HTERT RPE-1 (cell line): ENCODE data around the gene MACO1.
"Not testable (repeated sequence)": the region's sequence is repeated elsewhere in the genome, so short reads cannot be mapped to it uniquely, and the experiment has no call there.

ENCODE experiments used
- in situ Hi-C: fragments of 300-500 bp; cut with MboI; formaldehyde crosslinking; loops from 4 replicates; pipeline ENCODE4 v1.14.3; 2020; ENCODE audit warnings: low sequenced_read_pairs

Gene MACO1, protein sequence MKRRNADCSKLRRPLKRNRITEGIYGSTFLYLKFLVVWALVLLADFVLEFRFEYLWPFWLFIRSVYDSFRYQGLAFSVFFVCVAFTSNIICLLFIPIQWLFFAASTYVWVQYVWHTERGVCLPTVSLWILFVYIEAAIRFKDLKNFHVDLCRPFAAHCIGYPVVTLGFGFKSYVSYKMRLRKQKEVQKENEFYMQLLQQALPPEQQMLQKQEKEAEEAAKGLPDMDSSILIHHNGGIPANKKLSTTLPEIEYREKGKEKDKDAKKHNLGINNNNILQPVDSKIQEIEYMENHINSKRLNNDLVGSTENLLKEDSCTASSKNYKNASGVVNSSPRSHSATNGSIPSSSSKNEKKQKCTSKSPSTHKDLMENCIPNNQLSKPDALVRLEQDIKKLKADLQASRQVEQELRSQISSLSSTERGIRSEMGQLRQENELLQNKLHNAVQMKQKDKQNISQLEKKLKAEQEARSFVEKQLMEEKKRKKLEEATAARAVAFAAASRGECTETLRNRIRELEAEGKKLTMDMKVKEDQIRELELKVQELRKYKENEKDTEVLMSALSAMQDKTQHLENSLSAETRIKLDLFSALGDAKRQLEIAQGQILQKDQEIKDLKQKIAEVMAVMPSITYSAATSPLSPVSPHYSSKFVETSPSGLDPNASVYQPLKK

GRCh38 chr1:25430073-25430966 is at the start of gene MACO1:
Gene MACO1, plus strand, starts transcription at chr1:25430897. Its CDS starts 202 bp downstream, at chr1:25431099.
- in situ Hi-C loops = no loop called here

- in situ Hi-C loops = not testable (repeated sequence)
Measured at GRCh38 chr1:25382543-25382942, 48.2 kb upstream of the MACO1 start.

DNA sequence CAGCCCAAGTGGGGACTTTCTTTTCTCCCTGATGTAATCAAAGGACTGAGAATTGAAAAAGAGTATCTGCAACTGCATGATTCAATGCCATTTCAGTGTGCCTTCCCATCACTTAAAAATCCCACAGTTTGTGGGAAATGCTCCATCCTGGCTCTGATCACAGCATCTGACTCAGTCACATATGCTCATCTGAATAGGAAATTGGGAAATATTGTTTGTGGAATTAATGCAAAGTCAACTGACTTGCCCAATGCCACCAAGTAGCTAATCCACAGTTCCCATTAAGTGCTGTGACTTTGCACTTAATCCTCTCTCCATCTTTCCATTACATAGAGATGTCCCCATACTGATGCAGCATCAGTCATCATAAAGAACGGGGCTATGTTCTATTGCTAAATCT is 47.6 kb upstream of the MACO1 start:
- in situ Hi-C loops = not testable (repeated sequence)

DNA sequence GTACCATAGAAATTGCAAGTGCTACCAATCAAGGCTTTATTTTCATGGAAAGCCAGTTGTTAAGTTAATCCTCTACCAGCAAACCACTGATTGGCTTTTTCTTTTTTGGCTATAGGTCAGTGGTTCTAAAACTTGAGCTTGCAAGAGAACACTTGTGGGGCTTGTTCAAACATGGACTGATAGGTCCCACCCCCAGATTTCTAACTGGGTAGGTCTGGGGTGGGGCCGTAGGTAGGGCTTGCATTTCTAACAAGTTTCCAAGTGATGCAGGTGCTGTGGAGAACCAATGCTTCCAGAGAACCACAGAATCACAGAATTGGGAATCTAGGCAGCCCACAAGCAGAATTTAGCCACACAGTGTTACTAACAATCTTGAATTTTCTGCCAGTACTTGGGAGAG is 46.8 kb upstream of the MACO1 start:
- in situ Hi-C loops = not testable (repeated sequence)

- in situ Hi-C loops = not testable (repeated sequence)
Measured at GRCh38 chr1:25387096-25387495, 43.6 kb upstream of the MACO1 start.

GRCh38 chr1:25388691-25389090 is 42.0 kb upstream of the MACO1 start:
- in situ Hi-C loops = not testable (repeated sequence)

- in situ Hi-C loops = not testable (repeated sequence)
Measured at GRCh38 chr1:25389721-25390120, 41.0 kb upstream of the MACO1 start.

DNA sequence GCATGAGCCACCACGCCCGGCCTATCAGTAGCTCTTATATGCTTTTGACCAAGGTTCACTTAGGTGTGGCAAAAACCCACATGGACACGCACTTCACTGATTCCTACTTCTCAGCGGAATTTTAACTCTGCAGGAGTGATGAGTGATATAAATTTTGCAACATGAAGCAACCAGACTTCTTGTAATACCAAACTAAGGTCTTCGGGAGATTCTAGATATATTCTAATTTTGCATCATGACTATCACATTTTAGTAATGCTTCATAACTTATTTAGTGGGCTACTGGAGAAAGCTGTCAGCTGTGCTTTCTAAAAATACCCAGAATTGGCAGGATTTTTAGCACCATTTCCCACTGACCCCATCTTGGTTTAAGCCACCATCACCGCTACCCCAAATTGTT is 37.9 kb upstream of the MACO1 start:
- in situ Hi-C loops = no loop called here

GRCh38 chr1:25397549-25397948 is 33.1 kb upstream of the MACO1 start:
- in situ Hi-C loops = not testable (repeated sequence)

DNA sequence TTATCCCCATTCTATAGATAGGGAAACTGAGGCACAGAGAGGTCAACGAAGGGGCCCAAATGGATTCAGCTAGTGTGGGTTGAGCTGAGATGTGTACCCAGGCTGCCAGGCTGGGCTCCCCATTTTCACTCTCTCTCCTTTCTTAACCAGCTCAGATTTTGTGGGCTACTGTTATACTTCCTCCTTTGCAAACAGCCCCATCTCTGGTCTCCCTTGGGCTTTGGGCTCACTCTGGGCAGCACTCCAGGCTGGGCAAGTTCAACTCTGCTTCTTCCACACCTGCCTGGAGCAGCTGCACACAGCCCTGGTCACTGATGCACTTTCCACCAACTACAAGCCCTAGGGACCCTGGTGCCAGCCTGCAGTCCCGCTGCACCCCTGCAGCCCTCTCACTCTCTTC is 32.6 kb upstream of the MACO1 start:
- in situ Hi-C loops = not testable (repeated sequence)

DNA sequence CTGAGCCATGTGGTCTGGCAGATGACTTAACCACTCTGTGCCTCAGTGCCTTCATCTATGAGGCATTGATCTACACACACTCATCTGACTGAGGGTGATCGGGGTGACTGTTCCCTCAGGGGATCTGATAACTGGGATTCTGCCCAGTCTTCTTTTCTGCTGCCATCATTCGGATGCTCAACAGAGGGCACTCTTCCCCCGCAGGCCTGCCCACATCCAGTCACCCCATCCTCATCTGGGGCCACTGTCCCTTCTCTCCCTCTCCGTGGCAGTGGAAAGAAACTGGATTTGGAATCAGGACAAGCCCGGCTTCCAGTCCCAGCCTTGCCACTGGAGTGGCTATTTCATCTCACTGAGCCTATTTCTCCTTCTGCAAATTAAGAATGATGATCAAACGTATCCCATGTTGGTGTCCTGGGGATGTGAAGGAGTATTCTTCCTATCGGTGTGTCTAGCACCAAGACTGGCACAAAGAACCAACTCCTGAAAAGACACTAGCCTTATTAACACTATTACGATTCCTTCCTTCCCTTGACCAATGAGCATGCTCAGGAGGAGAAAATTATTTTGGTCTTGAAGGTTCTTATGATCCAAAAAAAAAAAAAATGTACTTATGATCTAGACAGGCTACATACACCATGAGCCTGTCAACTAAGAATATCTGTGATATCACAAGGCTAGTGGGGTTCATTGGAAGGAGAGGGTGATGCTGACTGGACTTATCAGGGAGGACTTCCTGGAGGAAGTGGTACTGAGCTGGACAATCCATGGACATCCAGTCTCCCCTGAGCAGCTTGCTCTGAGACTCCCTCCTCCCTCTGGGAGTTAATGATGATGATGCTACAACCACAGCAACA is 27.5 kb upstream of the MACO1 start:
- in situ Hi-C loops = not testable (repeated sequence)

DNA sequence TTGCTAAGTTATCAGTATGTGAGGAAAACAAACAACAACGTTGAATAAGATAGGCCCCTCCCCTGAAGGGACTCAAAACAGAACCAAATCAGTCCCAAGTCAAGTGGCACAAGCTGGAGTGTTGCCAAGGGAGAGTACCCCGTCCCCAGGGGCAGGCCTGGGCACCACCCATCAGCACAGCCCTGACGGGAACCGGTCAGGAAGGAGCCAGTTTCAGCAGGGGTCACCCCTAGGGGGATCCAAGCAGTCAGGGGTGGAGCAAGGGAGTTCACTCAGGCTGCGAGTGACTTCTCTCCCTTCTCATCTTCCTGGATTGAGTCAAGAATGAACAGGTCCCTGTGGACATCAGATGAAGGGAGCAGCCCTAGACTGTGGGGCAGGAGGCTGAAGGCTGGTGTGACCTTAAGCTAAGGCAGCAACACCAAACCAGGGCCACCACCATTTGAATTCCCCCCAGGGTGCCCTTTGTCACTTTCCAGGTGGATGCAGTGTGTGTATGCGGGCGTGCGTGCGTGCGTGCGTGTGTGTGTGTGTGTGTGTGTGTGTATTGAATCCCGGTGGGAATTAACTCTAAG is 24.9 kb upstream of the MACO1 start:
- in situ Hi-C loops = not testable (repeated sequence)

DNA sequence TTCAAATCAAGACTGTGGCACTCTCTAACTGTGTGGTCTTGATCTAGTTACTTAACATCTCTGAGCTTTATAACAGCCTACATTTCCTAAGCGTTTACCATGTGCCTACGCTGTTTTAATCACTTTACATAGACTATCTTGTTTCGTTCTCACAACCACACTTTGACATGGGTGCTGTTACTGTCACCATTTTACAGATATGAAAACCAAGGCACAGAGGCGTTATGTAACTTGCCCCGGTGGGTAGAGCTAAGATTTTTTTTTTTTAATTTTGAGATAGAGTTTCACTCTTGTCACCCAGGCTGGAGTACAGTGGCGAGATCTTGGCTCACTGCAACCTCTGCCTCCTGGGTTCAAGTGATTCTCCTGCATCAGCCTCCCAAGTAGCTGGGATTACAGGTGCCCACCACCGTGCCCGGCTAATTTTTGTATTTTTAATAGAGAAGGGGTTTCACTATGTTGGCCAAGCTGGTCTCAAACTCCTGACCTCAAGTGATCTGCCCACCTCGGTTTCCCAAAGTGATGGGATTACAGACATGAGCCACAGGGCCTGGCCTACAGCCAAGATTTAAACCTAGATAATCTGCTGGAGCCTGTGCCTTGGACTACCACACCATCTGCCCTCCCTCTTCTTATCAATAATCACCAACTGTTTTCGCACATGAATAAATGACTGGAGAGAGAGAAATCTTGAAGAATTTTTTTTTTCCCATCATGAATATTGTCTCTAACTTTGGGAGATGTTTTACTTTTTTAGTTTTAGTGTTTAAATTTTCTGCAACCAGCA is 20.9 kb upstream of the MACO1 start:
- in situ Hi-C loops = not testable (repeated sequence)

GRCh38 chr1:25412872-25413623 is 17.6 kb upstream of the MACO1 start:
- in situ Hi-C loops = not testable (repeated sequence)

- in situ Hi-C loops = not testable (repeated sequence)
Measured at GRCh38 chr1:25414157-25414556, 16.5 kb upstream of the MACO1 start.

- in situ Hi-C loops = not testable (repeated sequence)
Measured at GRCh38 chr1:25414578-25414977, 16.1 kb upstream of the MACO1 start.

DNA sequence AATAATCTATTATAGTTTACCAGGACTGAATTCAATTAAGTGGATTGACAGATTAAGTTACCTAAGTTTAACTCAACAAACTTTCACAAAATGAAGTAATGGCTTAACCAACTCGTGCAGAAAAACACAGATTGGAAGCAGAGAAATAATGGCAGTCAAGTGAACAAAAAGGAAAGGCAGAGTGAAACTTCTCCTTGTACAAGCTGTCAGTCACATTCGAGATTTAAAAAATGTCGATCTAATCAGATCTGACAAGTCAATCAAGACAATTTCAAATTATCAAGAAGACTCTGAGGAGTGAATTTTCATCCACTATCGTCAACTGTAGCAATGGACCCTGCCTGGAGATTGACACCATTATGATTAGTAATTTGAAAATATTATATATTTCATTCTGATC is 13.4 kb upstream of the MACO1 start:
- in situ Hi-C loops = not testable (repeated sequence)

DNA sequence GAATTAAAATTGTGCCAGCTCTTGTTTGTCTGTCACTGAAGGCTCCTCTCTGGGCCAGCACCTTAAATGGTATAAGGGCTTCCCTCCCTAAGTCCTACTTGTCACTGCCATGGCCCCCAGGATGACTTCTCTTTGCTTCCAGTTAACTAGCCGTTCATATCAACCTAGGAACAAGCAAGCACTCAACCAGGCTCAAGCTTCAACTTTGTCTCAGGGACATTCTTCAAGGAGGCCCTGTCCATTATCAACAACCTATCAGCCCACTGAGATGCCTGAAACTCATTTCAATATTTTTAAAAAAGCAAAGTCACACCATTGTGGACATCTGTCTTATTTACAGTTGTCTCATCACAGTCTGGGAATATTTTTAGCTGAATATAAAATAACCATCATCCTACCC is 11.4 kb upstream of the MACO1 start:
- in situ Hi-C loops = not testable (repeated sequence)
